CD14-positive monocyte (primary cell): ENCODE results near the gene MPND. TPM values are rescaled to one million over a fixed set of nuclear protein-coding genes. Genes with fewer than 3 reads are reported as not detected.

Source experiments
- DNase-seq, 3 donors: peaks; one replicate each; pipeline ENCODE4 v3.0.0-alpha.2; 2011 to 2022
- H2AFZ ChIP-seq: 2 replicates; pipeline ENCODE4 v1.6.0; 2012; ENCODE audit warnings: mild to moderate bottlenecking, low read depth, low read length, inconsistent platforms; ENCODE audit not compliant: insufficient read depth, poor library complexity, severe bottlenecking
- H3K27ac ChIP-seq, 2 donors: 1 replicate in 1 of 2; 2 replicates in 1 of 2; pipeline ENCODE4 v1.5.1; 2012 to 2013; ENCODE audit warnings: low read length in 2 of 2, control low read depth in 1 of 2, inconsistent platforms in 1 of 2, low read depth in 1 of 2, mild to moderate bottlenecking in 1 of 2
- H3K27me3 ChIP-seq, 2 donors: one replicate each; pipeline versions ENCODE4 v1.6.0 to v1.6.1; 2011 to 2013; ENCODE audit warnings: low read length in 2 of 2; ENCODE audit not compliant: control insufficient read depth in 2 of 2, insufficient read depth in 2 of 2
- H3K36me3 ChIP-seq, 2 donors: replicated peaks in 1 of 2; 1 replicate in 1 of 2; 2 replicates in 1 of 2; pipeline versions ENCODE4 v1.5.1 to v1.6.1; 2012 to 2013; ENCODE audit warnings: low read length in 2 of 2, control low read depth in 1 of 2, inconsistent platforms in 1 of 2, mild to moderate bottlenecking in 1 of 2; ENCODE audit not compliant: insufficient read depth in 2 of 2, control insufficient read depth in 1 of 2
- H3K4me1 ChIP-seq, 2 donors: 1 replicate in 1 of 2; 2 replicates in 1 of 2; pipeline versions ENCODE4 v1.5.1 to v1.6.1; 2012 to 2013; ENCODE audit warnings: low read length in 2 of 2, control low read depth in 1 of 2, inconsistent platforms in 1 of 2, mild to moderate bottlenecking in 1 of 2, moderate library complexity in 1 of 2; ENCODE audit not compliant: insufficient read depth in 2 of 2, control insufficient read depth in 1 of 2
- H3K4me2 ChIP-seq: replicated peaks from 2 replicates; pipeline ENCODE3; 2012; ENCODE audit warnings: low read length, moderate library complexity, mild to moderate bottlenecking; ENCODE audit not compliant: poor library complexity, severe bottlenecking; ENCODE audit errors: extremely low read depth
- H3K4me3 ChIP-seq, 3 experiments: fragments of 200-600 bp in 1 of 3; sonication (generic) in 1 of 3; replicated peaks in 1 of 3; 1 replicate in 2 of 3; 2 replicates in 1 of 3; pipeline ENCODE4 v1.5.1; 2011 to 2013; ENCODE audit warnings: low read length in 3 of 3, mild to moderate bottlenecking in 3 of 3, control low read depth in 2 of 3, low read depth in 2 of 3, inconsistent platforms in 1 of 3, moderate library complexity in 1 of 3
- H3K79me2 ChIP-seq: 2 replicates; pipeline ENCODE4 v1.6.0; 2012; ENCODE audit warnings: mild to moderate bottlenecking, control low read depth, inconsistent platforms, low read length, moderate library complexity; ENCODE audit not compliant: insufficient read depth
- H3K9ac ChIP-seq: 2 replicates; pipeline ENCODE4 v1.6.0; 2017; ENCODE audit warnings: low read length, mild to moderate bottlenecking; ENCODE audit not compliant: insufficient read depth, poor library complexity, severe bottlenecking
- H3K9me3 ChIP-seq, 2 donors: replicated peaks in 1 of 2; 1 replicate in 1 of 2; 2 replicates in 1 of 2; pipeline versions ENCODE4 v1.5.1 to v1.6.1; 2012 to 2013; ENCODE audit warnings: low read length in 2 of 2, control low read depth in 1 of 2; ENCODE audit not compliant: control insufficient read depth in 1 of 2, insufficient read depth in 1 of 2
- H4K20me1 ChIP-seq: 2 replicates; pipeline ENCODE4 v1.6.0; 2012; ENCODE audit warnings: mild to moderate bottlenecking, low read length, control low read depth, moderate library complexity; ENCODE audit not compliant: insufficient read depth
- H3K27ac Mint-ChIP-seq, 7 donors: one replicate each; pipeline ENCODE4 v1.8.0; 2020; ENCODE audit warnings: mild to moderate bottlenecking in 7 of 7, mixed read lengths in 7 of 7, moderate library complexity in 6 of 7, inconsistent platforms in 2 of 7
- H3K27me3 Mint-ChIP-seq, 3 donors: one replicate each; pipeline ENCODE4 v1.8.0; 2021 to 2022; ENCODE audit warnings: low read depth in 3 of 3, mild to moderate bottlenecking in 3 of 3, mixed read lengths in 3 of 3, moderate library complexity in 3 of 3, inconsistent platforms in 1 of 3
- H3K36me3 Mint-ChIP-seq, 2 donors: one replicate each; pipeline ENCODE4 v1.8.0; 2020; ENCODE audit warnings: mixed read lengths in 2 of 2, inconsistent platforms in 1 of 2, mild to moderate bottlenecking in 1 of 2
- H3K4me1 Mint-ChIP-seq: one replicate; pipeline ENCODE4 v1.8.0; 2020; ENCODE audit warnings: mild to moderate bottlenecking, mixed read lengths
- H3K4me3 Mint-ChIP-seq, 2 donors: one replicate each; pipeline ENCODE4 v1.8.0; 2020; ENCODE audit warnings: mild to moderate bottlenecking in 2 of 2, mixed read lengths in 2 of 2, moderate library complexity in 1 of 2
- H3K9me3 Mint-ChIP-seq, 7 donors: one replicate each; pipeline ENCODE4 v1.8.0; 2020 to 2022; ENCODE audit warnings: mixed read lengths in 7 of 7, mild to moderate bottlenecking in 6 of 7, moderate library complexity in 6 of 7, inconsistent platforms in 2 of 7
- CTCF ChIP-seq: fragments of 200-600 bp; IDR thresholded peaks from one replicate; pipeline ENCODE4 v1.8.0; 2022; ENCODE audit warnings: antibody characterized with exemption, mild to moderate bottlenecking
- WGBS: methylation state at CpG from one replicate; pipeline ENCODE4 v1.1.5; 2013; ENCODE audit warnings: missing lambda C conversion rate; ENCODE audit not compliant: insufficient coverage; 5-methylcytosine and 5-hydroxymethylcytosine counted together
- intact Hi-C, 2 donors: fragments of 100-400 bp; cut with micrococcal nuclease; formaldehyde crosslinking; loops; one replicate each; pipeline versions ENCODE4 v1.15.0 to v1.15.1; 2023
- polyA plus RNA-seq, 3 donors: library from polyadenylated mRNA; depleted of rRNA in 1 of 3; unstranded in 2 of 3; stranded (reverse) in 1 of 3; fragments of 300-500 nt in 2 of 3; fragments of >200 nt in 1 of 3; fragmentation: Illumina TruSeq in 2 of 3; gene quantifications; 1 replicate in 2 of 3; 2 replicates in 1 of 3; pipeline ENCODE4 v1.2.3, GENCODE V29; 2012 to 2021

MPND gene
- polyA plus RNA-seq, 3 donors, result 6.5 to 15.9 (median 7.0) TPM

DNA sequence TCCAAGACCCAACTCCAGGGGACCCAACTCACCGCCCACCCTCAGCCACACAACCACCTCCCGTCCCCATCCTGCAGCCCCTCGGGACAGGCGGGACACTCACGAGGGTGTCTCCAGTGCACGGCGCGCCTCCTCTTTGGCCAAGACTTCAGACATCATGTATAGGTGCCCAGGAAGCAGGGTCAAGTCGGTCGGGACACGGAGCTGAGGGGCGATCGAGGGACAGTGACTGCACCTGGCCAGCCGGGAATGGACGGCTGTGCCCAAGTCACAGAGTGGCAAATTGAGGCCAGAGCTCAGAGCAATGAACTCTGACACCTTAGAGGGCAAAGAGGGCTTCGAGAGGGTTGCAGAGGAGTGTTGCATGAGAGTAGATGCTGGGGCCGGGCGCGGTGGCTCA is 13.5 kb upstream of the MPND start:
- 98% methylated on average over 15 of the region's 19 CpGs for WGBS
- H3K9me3 ChIP-seq, result peaks cover 0 to 15% of the 10 kb centered on the region in 2 donors
- no peak for DNase-seq

GRCh38 chr19:4334929-4335570 is 8.3 kb upstream of the MPND start:
- Mint-ChIP-seq H3K9me3 (peaks cover 0 to 7% (median 0%) of the 10 kb centered on the region in 7 donors), H3K4me3 (no peak overlapping the region), H3K4me1 (peaks cover 15% of the 10 kb centered on the region), H3K36me3 (no peaks in the 10 kb centered on the region), H3K27ac (no peak overlapping the region), H3K27me3 (peaks cover 1 to 13% (median 9%) of the 10 kb centered on the region in 3 donors)
- Histone ChIP-seq H2AFZ (no peak overlapping the region), H3K27me3 (no peaks in the 10 kb centered on the region), H3K9me3 (no peaks in the 10 kb centered on the region), H4K20me1 (no peaks in the 10 kb centered on the region), H3K9ac (no peak overlapping the region), H3K27ac (no peak overlapping the region), H3K4me2 (no peak overlapping the region), H3K36me3 (no peaks in the 10 kb centered on the region), H3K4me3 (no peak overlapping the region), H3K79me2 (no peaks in the 10 kb centered on the region), H3K4me1 (peaks cover 12 to 15% of the 10 kb centered on the region in 2 donors)
- intact Hi-C loops, result loop anchor here in 1 of 2 donors (10.0 kb wide), 1 partner anchor 90 kb away; the partner anchor contains the start of gene YJU2
- DNase-seq, result no peak
- TF ChIP-seq CTCF, result no peak
- WGBS, result 99% methylated on average over 5 of the region's 7 CpGs

More for the DNA sequence above, 13.5 kb upstream of the MPND start:
- Histone ChIP-seq H3K4me2 (no peak overlapping the region), H3K9ac (no peak overlapping the region), H3K27me3 (peaks cover 2 to 28% of the 10 kb centered on the region in 2 donors), H3K79me2 (no peaks in the 10 kb centered on the region), H2AFZ (no peak overlapping the region), H3K27ac (no peak overlapping the region), H3K36me3 (no peaks in the 10 kb centered on the region), H4K20me1 (no peaks in the 10 kb centered on the region), H3K4me3 (no peak overlapping the region), H3K4me1 (peaks cover 23 to 26% of the 10 kb centered on the region in 2 donors)
- no peak overlapping the region for H3K27ac Mint-ChIP-seq
- H3K4me1 Mint-ChIP-seq, result peaks cover 30% of the 10 kb centered on the region
- intact Hi-C loops, result loop anchor here in 1 of 2 donors (2.0 to 10.0 kb wide), 3 partner anchors 13 to 345 kb away; partner anchors contain the start of genes MPND, MYDGF and YJU2
- TF ChIP-seq CTCF, result no peak
- peaks cover 28 to 42% (median 41%) of the 10 kb centered on the region in 3 donors for H3K27me3 Mint-ChIP-seq
- peaks cover 13 to 26% (median 17%) of the 10 kb centered on the region in 7 donors for H3K9me3 Mint-ChIP-seq
- H3K4me3 Mint-ChIP-seq, result no peak overlapping the region
- peaks cover 3% of the 10 kb centered on the region in 2 donors for H3K36me3 Mint-ChIP-seq
